Tongue (tissue), 2 donors: Measurements from ENCODE around the gene ACTR8. TPM values are rescaled to one million over a fixed set of nuclear protein-coding genes. Genes with fewer than 3 reads are reported as not detected.
"Not testable (repeated sequence)": the region's sequence is repeated elsewhere in the genome, so short reads cannot be mapped to it uniquely, and the experiment has no call there.

Experiments
- DNase-seq: peaks from one replicate; pipeline ENCODE4 v3.0.0-alpha.2; 2015
- total RNA-seq: library from RNA; depleted of rRNA; stranded (reverse); fragments of >200 nt; gene quantifications from one replicate; pipeline ENCODE4 v1.2.3, GENCODE V29; 2014

Gene ACTR8
- total RNA-seq = 35.8 TPM

- DNase-seq = peak; percentile 95
Measured at GRCh38 chr3:53881691-53882593, at the start of gene ACTR8. Gene ACTR8, minus strand, starts transcription at chr3:53882152. Its CDS starts 51 bp downstream, at chr3:53882101.

GRCh38 chr3:53927208-53927872 lies 45.4 kb upstream of the ACTR8 start:
- not testable (repeated sequence) for DNase-seq

GRCh38 chr3:53921296-53921695 lies 39.3 kb upstream of the ACTR8 start:
- no peak for DNase-seq

- DNase-seq = no peak
Measured at GRCh38 chr3:53919741-53920140, 37.8 kb upstream of the ACTR8 start.

GRCh38 chr3:53913401-53913800 lies 31.4 kb upstream of the ACTR8 start:
- no peak for DNase-seq

- DNase-seq = no peak
Measured at GRCh38 chr3:53902711-53903110, 20.8 kb upstream of the ACTR8 start.

GRCh38 chr3:53902067-53902466 lies 20.1 kb upstream of the ACTR8 start:
- DNase-seq = no peak

- no peak for DNase-seq
Measured at GRCh38 chr3:53900666-53901331, 18.8 kb upstream of the ACTR8 start.

GRCh38 chr3:53899750-53900149 lies 17.8 kb upstream of the ACTR8 start:
- DNase-seq = no peak

GRCh38 chr3:53892286-53892637 lies 10.3 kb upstream of the ACTR8 start:
- no peak for DNase-seq

- DNase-seq = peak; percentile 100
Measured at GRCh38 chr3:53891497-53892285, 9.7 kb upstream of the ACTR8 start, which contains the start of gene SELENOK. Gene SELENOK, minus strand, starts transcription at chr3:53891859.

GRCh38 chr3:53890726-53891475 lies 8.9 kb upstream of the ACTR8 start:
- peak; percentile 53 for DNase-seq

- DNase-seq = no peak
Measured at GRCh38 chr3:53888232-53888631, 6.3 kb upstream of the ACTR8 start.

- no peak for DNase-seq
Measured at GRCh38 chr3:53887446-53887845, 5.5 kb upstream of the ACTR8 start.

GRCh38 chr3:53885239-53885638 lies 3.3 kb upstream of the ACTR8 start:
- DNase-seq = no peak

- no peak for DNase-seq
Measured at GRCh38 chr3:53884623-53885022, 2.7 kb upstream of the ACTR8 start.

GRCh38 chr3:53883008-53883407 lies 1.1 kb upstream of the ACTR8 start:
- no peak for DNase-seq

- no peak for DNase-seq
Measured at GRCh38 chr3:53880396-53881345, 1.3 kb downstream of the ACTR8 start.

GRCh38 chr3:53865732-53866499 lies 16.0 kb downstream of the ACTR8 start:
- no peak for DNase-seq
